GM12878 (cell line): Measurements from ENCODE around the gene SEL1L. TPM values are rescaled to one million over a fixed set of nuclear protein-coding genes. Genes with fewer than 3 reads are reported as not detected.

Experiments
- ATAC-seq: fragments of 200-7000 bp; cut with Tn5 transposase; 3 replicates; pipeline ENCODE4 v1.9.1; 2020; ENCODE audit warnings: mild to moderate bottlenecking, moderate library complexity
- BruUV-seq: library from RNA; stranded (reverse); fragments of 400-500 nt; replicated peaks from 2 replicates; lab custom pipeline; 2021; lab: Mats Ljungman, UMichigan
- CTCF ChIA-PET: fragments of 300-600 bp; sonication (Branson Sonifier 250); formaldehyde crosslinking; extraction: SDS; loops from one replicate; lab custom pipeline; 2021; ENCODE audit warnings: inconsistent platforms; lab: Yijun Ruan, JAX
- POLR2A ChIA-PET: fragments of 350-600 bp; formaldehyde crosslinking; extraction: SDS; loops from one replicate; lab custom pipeline; 2021; ENCODE audit warnings: inconsistent platforms; lab: Charles Lee
- RAD21 ChIA-PET: fragments of 300-600 bp; sonication (Branson Sonifier 250); formaldehyde crosslinking; loops from one replicate; lab custom pipeline; 2023; ENCODE audit warnings: antibody characterized with exemption; ENCODE audit not compliant: unreplicated experiment; lab: Charles Lee
- SMC1A ChIA-PET: fragments of 300-600 bp; sonication (Branson Sonifier 250); formaldehyde crosslinking; loops from one replicate; lab custom pipeline; 2023; ENCODE audit not compliant: unreplicated experiment, uncharacterized antibody; lab: Charles Lee
- DNase-seq: peaks from one replicate; pipeline ENCODE4 v3.0.0-alpha.2; 2011; ENCODE audit warnings: low read depth, low spot score
- FAIRE-seq: peaks from 3 replicates; lab custom pipeline; 2011; peaks lifted over from hg19 to GRCh38; lab: Jason Lieb, UNC
- H2AFZ ChIP-seq: 2 replicates; pipeline ENCODE4 v1.6.0; 2011; ENCODE audit warnings: low read depth, low read length, control low read depth; ENCODE audit not compliant: control insufficient read depth
- H3K27ac ChIP-seq: 2 replicates; pipeline ENCODE4 v1.5.1; 2011; ENCODE audit warnings: control low read depth; ENCODE audit not compliant: control insufficient read depth, insufficient read depth
- H3K27me3 ChIP-seq, 2 experiments: replicated peaks in 1 of 2; 2 replicates each; pipeline versions ENCODE4 v1.6.0 to v1.6.1; 2011; ENCODE audit warnings: low read length in 1 of 2; ENCODE audit not compliant: control insufficient read depth in 2 of 2, insufficient read depth in 2 of 2
- H3K36me3 ChIP-seq, 2 experiments: 2 replicates each; pipeline ENCODE4 v1.5.1; 2011; ENCODE audit warnings: low read length in 1 of 2; ENCODE audit not compliant: control insufficient read depth in 2 of 2, insufficient read depth in 2 of 2
- H3K4me1 ChIP-seq: 2 replicates; pipeline ENCODE4 v1.6.1; 2011; ENCODE audit warnings: mild to moderate bottlenecking, low read length, moderate library complexity, mixed read lengths; ENCODE audit not compliant: control insufficient read depth, insufficient read depth
- H3K4me2 ChIP-seq: 2 replicates; pipeline ENCODE4 v1.6.0; 2011; ENCODE audit warnings: control low read depth; ENCODE audit not compliant: control insufficient read depth, insufficient read depth
- H3K4me3 ChIP-seq: fragments of 200-600 bp; sonication (generic); 2 replicates; pipeline ENCODE4 v1.5.1; 2016
- H3K79me2 ChIP-seq: 2 replicates; pipeline ENCODE4 v1.6.0; 2011; ENCODE audit warnings: low read length; ENCODE audit not compliant: control insufficient read depth, insufficient read depth
- H3K9ac ChIP-seq: 2 replicates; pipeline ENCODE4 v1.8.0; 2011; ENCODE audit warnings: low read length, control low read depth, mixed read lengths; ENCODE audit not compliant: control insufficient read depth, insufficient read depth
- H3K9me3 ChIP-seq: replicated peaks from 3 replicates; pipeline ENCODE4 v1.5.1; 2011; ENCODE audit warnings: mild to moderate bottlenecking, low read length; ENCODE audit not compliant: control insufficient read depth, insufficient read depth
- H4K20me1 ChIP-seq: 2 replicates; pipeline ENCODE4 v1.6.0; 2011; ENCODE audit not compliant: control insufficient read depth, insufficient read depth
- CREM ChIP-seq: IDR thresholded peaks from 2 replicates; pipeline ENCODE4 v1.6.1; 2014; ENCODE audit warnings: antibody characterized with exemption, low read depth
- EED ChIP-seq: sonication (generic); IDR thresholded peaks from 2 replicates; pipeline ENCODE4 v1.6.1; 2016; ENCODE audit warnings: antibody characterized with exemption, low read depth
- ETV6 ChIP-seq, 2 experiments: fragments of 450-650 bp in 1 of 2; IDR thresholded peaks in 1 of 2; conservative IDR thresholded peaks in 1 of 2; 2 replicates each; pipeline ENCODE4 v1.6.1; 2014; ENCODE audit warnings: antibody characterized with exemption in 1 of 2, borderline replicate concordance in 1 of 2, low read depth in 1 of 2, mild to moderate bottlenecking in 1 of 2, moderate library complexity in 1 of 2
- GABPA ChIP-seq: IDR thresholded peaks from 2 replicates; pipeline ENCODE4 v1.6.1; 2014; ENCODE audit warnings: antibody characterized with exemption, low read depth, mild to moderate bottlenecking, inconsistent platforms
- IKZF2 ChIP-seq, 2 experiments: fragments of 450-650 bp; IDR thresholded peaks; 2 replicates each; pipeline ENCODE4 v1.6.1; 2017; ENCODE audit warnings: mild to moderate bottlenecking in 2 of 2, moderate library complexity in 2 of 2
- RB1 ChIP-seq: fragments of 450-650 bp; formaldehyde crosslinking; IDR thresholded peaks from 2 replicates; pipeline ENCODE4 v1.6.1; 2017; ENCODE audit warnings: mild to moderate bottlenecking, borderline replicate concordance
- RBBP5 ChIP-seq: fragments of 200-600 bp; sonication (generic); conservative IDR thresholded peaks from 2 replicates; pipeline ENCODE4 v1.6.1; 2016
- RUNX3 ChIP-seq: IDR thresholded peaks from 2 replicates; pipeline ENCODE4 v1.6.1; 2012; ENCODE audit warnings: low read length, inconsistent platforms
- SIN3A ChIP-seq: IDR thresholded peaks from 2 replicates; pipeline ENCODE4 v1.6.1; 2012; ENCODE audit warnings: low read depth, low read length, improper control_type of control experiment
- SPI1 ChIP-seq: IDR thresholded peaks from 2 replicates; pipeline ENCODE4 v1.6.1; 2011; ENCODE audit warnings: low read depth, mild to moderate bottlenecking, low read length, moderate library complexity, borderline replicate concordance; ENCODE audit not compliant: insufficient read depth
- SREBF1 ChIP-seq: IDR thresholded peaks from 2 replicates; pipeline ENCODE4 v1.6.1; 2012; ENCODE audit warnings: mild to moderate bottlenecking, low read length
- TAF1 ChIP-seq: IDR thresholded peaks from 2 replicates; pipeline ENCODE4 v1.6.1; 2011; ENCODE audit warnings: mild to moderate bottlenecking, low read depth, low read length, borderline replicate concordance
- WGBS: methylation state at CpG from one replicate; pipeline ENCODE4 v1.1.6; 2016; ENCODE audit warnings: low lambda C conversion rate; ENCODE audit not compliant: insufficient replicate concordance, insufficient coverage; ENCODE audit errors: missing lambda C conversion rate; 5-methylcytosine and 5-hydroxymethylcytosine counted together
- in situ Hi-C: fragments of 300-500 bp; cut with MboI; formaldehyde crosslinking; loops from 9 replicates; pipeline ENCODE4 v1.14.3; 2018; ENCODE audit warnings: mixed read lengths
- intact Hi-C: fragments of 100-400 bp; cut with micrococcal nuclease; formaldehyde crosslinking; loops from one replicate; pipeline ENCODE4 v1.14.2; 2022; ENCODE audit not compliant: unreplicated experiment
- polyA plus RNA-seq, 11 experiments: library from polyadenylated mRNA; depleted of rRNA in 4 of 11; unstranded in 6 of 11; stranded (reverse) in 5 of 11; fragments of >200 nt; fragmentation: Nextera tagmentation in 4 of 11; fragmentation: Illumina TruSeq in 1 of 11; extraction: Ambion mirVana in 4 of 11; extraction: Trizol in 1 of 11; gene quantifications; 1 replicate in 1 of 11; 2 replicates in 10 of 11; pipeline versions ENCODE4 v1.2.1 to v1.2.3, GENCODE V29; 2011 to 2016; ENCODE audit warnings: inconsistent platforms in 2 of 11, missing spikeins in 2 of 11, low read depth in 1 of 11
- total RNA-seq, 4 experiments: library from RNA; depleted of rRNA in 3 of 4; stranded (reverse); fragments of >200 nt in 3 of 4; fragmentation: Illumina TruSeq in 1 of 4; extraction: Trizol in 1 of 4; gene quantifications; 2 replicates each; pipeline versions ENCODE4 v1.2.1 to v1.2.3, GENCODE V29; 2013 to 2021
- TF ChIP-seq, protein P1 (sequence below): fragments of 450-650 bp; IDR thresholded peaks from 2 replicates; pipeline ENCODE4 v1.6.1; 2016; ENCODE audit warnings: mild to moderate bottlenecking, moderate library complexity, borderline replicate concordance
- TF ChIP-seq, protein P2 (sequence below): fragments of 450-650 bp; IDR thresholded peaks from 2 replicates; pipeline ENCODE4 v1.6.1; 2017; ENCODE audit warnings: borderline replicate concordance

SEL1L gene
- total and polyA plus RNA-seq, 10 of the 15 experiments (the other 5 are each of a cell fraction or from before 2014, with no cell fraction given), result 13.4 to 57.2 (median 31.7) TPM

DNA sequence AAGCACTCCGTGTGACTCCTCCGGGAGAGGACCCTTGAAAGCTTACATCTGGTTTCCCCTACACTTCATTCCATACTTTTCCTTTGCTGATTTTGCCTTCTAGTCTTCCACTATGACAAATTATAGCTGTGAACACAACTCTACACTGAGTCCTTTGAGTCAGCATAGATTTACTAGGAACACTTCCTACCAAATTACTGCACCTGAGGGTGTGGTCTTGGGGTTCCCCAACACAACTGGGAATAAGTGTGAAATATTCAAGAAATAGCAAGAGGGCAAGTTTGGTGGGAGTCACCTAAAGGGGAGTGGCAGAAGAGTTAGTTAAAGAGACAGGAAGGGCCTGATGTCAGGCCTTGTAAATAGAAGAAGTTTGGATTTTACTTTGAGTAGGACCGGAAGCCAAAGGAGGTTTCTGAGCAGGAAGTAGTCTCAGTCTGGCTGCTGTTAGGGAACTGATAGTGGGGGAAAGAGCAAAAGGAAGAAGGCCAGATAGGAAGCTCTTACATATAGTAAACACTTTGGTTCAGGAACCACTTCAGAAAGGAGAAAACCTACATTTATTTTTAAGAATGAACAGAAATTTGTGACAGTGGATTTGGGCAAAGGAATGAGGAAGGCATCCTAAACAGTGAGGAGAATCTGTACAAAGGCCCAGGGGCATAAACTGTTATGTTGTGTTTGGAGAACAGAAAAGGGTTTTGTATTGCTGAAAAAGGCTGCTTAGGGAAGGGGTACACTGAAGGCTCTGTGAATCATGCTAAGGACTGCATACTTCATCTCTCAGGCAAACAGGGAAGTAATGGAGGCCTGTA, 14.2 kb downstream of the SEL1L start:
- no peak for FAIRE-seq
- CTCF ChIA-PET, result interaction anchor here (1.4 kb wide), 1 partner anchor 25 kb away, joined by 3 read pairs; no protein-coding TSS in a partner anchor
- Histone ChIP-seq H3K4me1 (no peaks in the 10 kb centered on the region), H3K27ac (peak overlapping the region; percentile 45; the same call in 1 of the 2 replicates), H3K4me3 (no peak overlapping the region), H3K27me3 (no peaks in the 10 kb centered on the region), H3K4me2 (0 out of 2 replicates have a peak overlapping the region, but pooled peaks have one; percentile 6), H3K36me3 (peaks cover 4 to 26% of the 10 kb centered on the region in 2 experiments), H4K20me1 (no peaks in the 10 kb centered on the region), H3K9ac (no peak overlapping the region), H2AFZ (no peak overlapping the region), H3K79me2 (peaks cover 2% of the 10 kb centered on the region), H3K9me3 (no peaks in the 10 kb centered on the region)
- 13% methylated on average over 3 of the region's 3 CpGs for WGBS
- peak; percentile 31 for DNase-seq
- BruUV-seq, result no TSS peak
- SMC1A ChIA-PET, result interaction anchor here (1.2 kb wide), 1 partner anchor 30 kb away, joined by 3 read pairs; no protein-coding TSS in a partner anchor
- no peak for TF ChIP-seq TAF1
- no peak for TF ChIP-seq SIN3A
- 0 out of 4 replicates have a peak, but pooled peaks of 1 of the 2 experiments have one; percentile 14 for TF ChIP-seq IKZF2 (IDR thresholded peaks at IDR 0.05)
- no peak for TF ChIP-seq CREM
- TF ChIP-seq SPI1, result 0 out of 2 replicates have a peak, but pooled peaks have one; percentile 12
- 0 out of 2 replicates have a peak, but pooled peaks have one; percentile 17 for TF ChIP-seq EED
- no peak for TF ChIP-seq SREBF1
- TF ChIP-seq, protein P1, sequence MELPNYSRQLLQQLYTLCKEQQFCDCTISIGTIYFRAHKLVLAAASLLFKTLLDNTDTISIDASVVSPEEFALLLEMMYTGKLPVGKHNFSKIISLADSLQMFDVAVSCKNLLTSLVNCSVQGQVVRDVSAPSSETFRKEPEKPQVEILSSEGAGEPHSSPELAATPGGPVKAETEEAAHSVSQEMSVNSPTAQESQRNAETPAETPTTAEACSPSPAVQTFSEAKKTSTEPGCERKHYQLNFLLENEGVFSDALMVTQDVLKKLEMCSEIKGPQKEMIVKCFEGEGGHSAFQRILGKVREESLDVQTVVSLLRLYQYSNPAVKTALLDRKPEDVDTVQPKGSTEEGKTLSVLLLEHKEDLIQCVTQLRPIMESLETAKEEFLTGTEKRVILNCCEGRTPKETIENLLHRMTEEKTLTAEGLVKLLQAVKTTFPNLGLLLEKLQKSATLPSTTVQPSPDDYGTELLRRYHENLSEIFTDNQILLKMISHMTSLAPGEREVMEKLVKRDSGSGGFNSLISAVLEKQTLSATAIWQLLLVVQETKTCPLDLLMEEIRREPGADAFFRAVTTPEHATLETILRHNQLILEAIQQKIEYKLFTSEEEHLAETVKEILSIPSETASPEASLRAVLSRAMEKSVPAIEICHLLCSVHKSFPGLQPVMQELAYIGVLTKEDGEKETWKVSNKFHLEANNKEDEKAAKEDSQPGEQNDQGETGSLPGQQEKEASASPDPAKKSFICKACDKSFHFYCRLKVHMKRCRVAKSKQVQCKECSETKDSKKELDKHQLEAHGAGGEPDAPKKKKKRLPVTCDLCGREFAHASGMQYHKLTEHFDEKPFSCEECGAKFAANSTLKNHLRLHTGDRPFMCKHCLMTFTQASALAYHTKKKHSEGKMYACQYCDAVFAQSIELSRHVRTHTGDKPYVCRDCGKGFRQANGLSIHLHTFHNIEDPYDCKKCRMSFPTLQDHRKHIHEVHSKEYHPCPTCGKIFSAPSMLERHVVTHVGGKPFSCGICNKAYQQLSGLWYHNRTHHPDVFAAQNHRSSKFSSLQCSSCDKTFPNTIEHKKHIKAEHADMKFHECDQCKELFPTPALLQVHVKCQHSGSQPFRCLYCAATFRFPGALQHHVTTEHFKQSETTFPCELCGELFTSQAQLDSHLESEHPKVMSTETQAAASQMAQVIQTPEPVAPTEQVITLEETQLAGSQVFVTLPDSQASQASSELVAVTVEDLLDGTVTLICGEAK, result no peak
- peak in 1 of 2 experiments; percentile 81; a peak in 2 of 4 replicates for TF ChIP-seq ETV6 (conservative IDR thresholded peaks at IDR 0.05 in 1 of 2, IDR thresholded peaks at IDR 0.05 in 1 of 2; ENCODE audit: borderline replicate concordance in 1 of 2, low read depth in 1 of 2)
- no peak for TF ChIP-seq RB1
- TF ChIP-seq RUNX3, result 0 out of 2 replicates have a peak, but pooled peaks have one; percentile 8
- no peak for TF ChIP-seq RBBP5
- TF ChIP-seq, protein P2, sequence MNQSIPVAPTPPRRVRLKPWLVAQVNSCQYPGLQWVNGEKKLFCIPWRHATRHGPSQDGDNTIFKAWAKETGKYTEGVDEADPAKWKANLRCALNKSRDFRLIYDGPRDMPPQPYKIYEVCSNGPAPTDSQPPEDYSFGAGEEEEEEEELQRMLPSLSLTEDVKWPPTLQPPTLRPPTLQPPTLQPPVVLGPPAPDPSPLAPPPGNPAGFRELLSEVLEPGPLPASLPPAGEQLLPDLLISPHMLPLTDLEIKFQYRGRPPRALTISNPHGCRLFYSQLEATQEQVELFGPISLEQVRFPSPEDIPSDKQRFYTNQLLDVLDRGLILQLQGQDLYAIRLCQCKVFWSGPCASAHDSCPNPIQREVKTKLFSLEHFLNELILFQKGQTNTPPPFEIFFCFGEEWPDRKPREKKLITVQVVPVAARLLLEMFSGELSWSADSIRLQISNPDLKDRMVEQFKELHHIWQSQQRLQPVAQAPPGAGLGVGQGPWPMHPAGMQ, result no peak
- 0 out of 2 replicates have a peak, but pooled peaks have one; percentile 42 for TF ChIP-seq GABPA
- RAD21 ChIA-PET, result interaction anchor here (1.2 to 2.0 kb wide), 2 partner anchors 9 to 10 kb away, joined by 3 to 4 read pairs; no protein-coding TSS in a partner anchor
- in situ Hi-C loops (no loop called here), intact Hi-C loops (no loop called here)
- ATAC-seq, result peak; percentile 81
- POLR2A ChIA-PET, result interaction anchor here (1.3 kb wide), 1 partner anchor 14 kb away, joined by 4 read pairs; the partner anchor contains the start of gene SEL1L
